ENCODE results near the gene MAST1.
"Not testable (repeated sequence)": the region's sequence is repeated elsewhere in the genome, so short reads cannot be mapped to it uniquely, and the experiment has no call there.

Gene MAST1

GRCh38 chr19:12841094-12841493, 2.8 kb downstream of the MAST1 start:
- no peak for DNase-seq

- no peak for DNase-seq
Measured at GRCh38 chr19:12842511-12842910, 4.2 kb downstream of the MAST1 start.

- no peak for DNase-seq
Measured at GRCh38 chr19:12843328-12843727, 5.0 kb downstream of the MAST1 start.

- no peak for DNase-seq
Measured at GRCh38 chr19:12843999-12844732, 5.9 kb downstream of the MAST1 start.

- not testable (repeated sequence) for DNase-seq
Measured at GRCh38 chr19:12846613-12847012, 8.3 kb downstream of the MAST1 start.

GRCh38 chr19:12847159-12848139, 9.1 kb downstream of the MAST1 start:
- no peak for DNase-seq

- DNase-seq: no peak
Measured at GRCh38 chr19:12856653-12857052, 18.3 kb downstream of the MAST1 start.

GRCh38 chr19:12858041-12858928, 20.0 kb downstream of the MAST1 start:
- no peak for DNase-seq

GRCh38 chr19:12859546-12859945, 21.2 kb downstream of the MAST1 start:
- DNase-seq: no peak

GRCh38 chr19:12864143-12864542, 25.8 kb downstream of the MAST1 start:
- DNase-seq: no peak

- DNase-seq: no peak
Measured at GRCh38 chr19:12864721-12865715, 26.7 kb downstream of the MAST1 start.

- no peak for DNase-seq
Measured at GRCh38 chr19:12865746-12866415, 27.6 kb downstream of the MAST1 start.

GRCh38 chr19:12866416-12867119, 28.3 kb downstream of the MAST1 start:
- no peak for DNase-seq

GRCh38 chr19:12867120-12868099, 29.1 kb downstream of the MAST1 start:
- no peak for DNase-seq

GRCh38 chr19:12868540-12869112, 30.3 kb downstream of the MAST1 start:
- DNase-seq: no peak

GRCh38 chr19:12871681-12872080, 33.4 kb downstream of the MAST1 start:
- no peak for DNase-seq

- DNase-seq: no peak
Measured at GRCh38 chr19:12872255-12872654, 33.9 kb downstream of the MAST1 start.

Data from cortex of kidney (tissue), 1 donor.